ENCODE data around the gene HSDL2. TPM values are rescaled to one million over a fixed set of nuclear protein-coding genes. Genes with fewer than 3 reads are reported as not detected.

Gene HSDL2
- total RNA-seq, 3 donors from 2014 or later: 35.7 to 40.8 (median 38.1) TPM

DNA sequence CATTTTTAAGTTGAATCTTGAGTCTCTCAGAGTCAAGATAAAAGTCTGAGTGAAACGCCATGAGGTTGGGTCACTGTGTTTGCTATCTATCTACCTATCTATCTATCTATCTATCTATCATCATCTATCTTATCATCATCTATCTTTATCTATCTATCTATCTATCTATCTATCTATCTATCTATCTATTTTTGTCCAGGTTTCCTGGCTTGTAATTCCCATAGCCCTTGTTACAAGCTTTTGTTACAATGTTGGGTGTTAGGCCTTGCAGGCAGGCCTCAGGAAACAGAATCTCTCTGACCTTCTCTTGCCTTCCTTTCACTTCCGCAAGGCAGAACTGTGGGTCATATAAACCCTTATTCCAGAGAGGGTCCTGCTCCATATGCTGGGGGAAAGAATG lies 94.1 kb downstream of the HSDL2 start:
- TF ChIP-seq, protein P1, sequence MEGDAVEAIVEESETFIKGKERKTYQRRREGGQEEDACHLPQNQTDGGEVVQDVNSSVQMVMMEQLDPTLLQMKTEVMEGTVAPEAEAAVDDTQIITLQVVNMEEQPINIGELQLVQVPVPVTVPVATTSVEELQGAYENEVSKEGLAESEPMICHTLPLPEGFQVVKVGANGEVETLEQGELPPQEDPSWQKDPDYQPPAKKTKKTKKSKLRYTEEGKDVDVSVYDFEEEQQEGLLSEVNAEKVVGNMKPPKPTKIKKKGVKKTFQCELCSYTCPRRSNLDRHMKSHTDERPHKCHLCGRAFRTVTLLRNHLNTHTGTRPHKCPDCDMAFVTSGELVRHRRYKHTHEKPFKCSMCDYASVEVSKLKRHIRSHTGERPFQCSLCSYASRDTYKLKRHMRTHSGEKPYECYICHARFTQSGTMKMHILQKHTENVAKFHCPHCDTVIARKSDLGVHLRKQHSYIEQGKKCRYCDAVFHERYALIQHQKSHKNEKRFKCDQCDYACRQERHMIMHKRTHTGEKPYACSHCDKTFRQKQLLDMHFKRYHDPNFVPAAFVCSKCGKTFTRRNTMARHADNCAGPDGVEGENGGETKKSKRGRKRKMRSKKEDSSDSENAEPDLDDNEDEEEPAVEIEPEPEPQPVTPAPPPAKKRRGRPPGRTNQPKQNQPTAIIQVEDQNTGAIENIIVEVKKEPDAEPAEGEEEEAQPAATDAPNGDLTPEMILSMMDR (IDR thresholded peaks at IDR 0.05): no peak
- no peaks in the 10 kb centered on the region for H3K36me3 ChIP-seq (ENCODE audit: low read depth)
- H3K4me1 ChIP-seq (ENCODE audit: low read depth): no peaks in the 10 kb centered on the region
- DNase-seq (no peak), ATAC-seq (no peak)
- H3K9me3 ChIP-seq: peaks cover 6% of the 10 kb centered on the region
- intact Hi-C loops (cut with DNase I, micrococcal nuclease): no loop called here
- no peak overlapping the region for H3K4me3 ChIP-seq

DNA sequence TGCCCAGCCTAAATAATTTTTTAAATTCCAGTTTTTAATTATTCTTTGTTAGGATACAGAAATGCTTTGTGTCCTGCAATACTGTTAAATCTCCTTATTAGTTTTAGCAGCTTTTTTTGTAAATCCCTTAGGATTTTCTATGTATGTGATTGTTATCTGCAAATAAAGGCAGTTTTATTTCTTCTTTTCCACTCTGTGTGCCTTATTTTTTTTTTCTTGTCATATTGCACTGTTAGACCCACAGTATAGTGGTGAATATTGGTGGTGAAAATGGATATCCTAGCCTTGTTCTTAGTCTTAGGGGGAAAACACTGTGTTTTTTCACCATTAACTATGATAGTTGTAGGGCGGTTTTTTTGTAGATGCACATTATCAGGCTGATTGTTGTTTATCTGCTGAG lies 95.4 kb downstream of the HSDL2 start:
- ATAC-seq (no peak), DNase-seq (no peak)
- no peaks in the 10 kb centered on the region for H3K4me1 ChIP-seq (ENCODE audit: low read depth)
- peaks cover 6% of the 10 kb centered on the region for H3K9me3 ChIP-seq
- H3K36me3 ChIP-seq (ENCODE audit: low read depth): no peaks in the 10 kb centered on the region
- intact Hi-C loops (cut with DNase I, micrococcal nuclease): no loop called here
- TF ChIP-seq, protein P1 (IDR thresholded peaks at IDR 0.05): no peak
- H3K4me3 ChIP-seq: no peak overlapping the region

DNA sequence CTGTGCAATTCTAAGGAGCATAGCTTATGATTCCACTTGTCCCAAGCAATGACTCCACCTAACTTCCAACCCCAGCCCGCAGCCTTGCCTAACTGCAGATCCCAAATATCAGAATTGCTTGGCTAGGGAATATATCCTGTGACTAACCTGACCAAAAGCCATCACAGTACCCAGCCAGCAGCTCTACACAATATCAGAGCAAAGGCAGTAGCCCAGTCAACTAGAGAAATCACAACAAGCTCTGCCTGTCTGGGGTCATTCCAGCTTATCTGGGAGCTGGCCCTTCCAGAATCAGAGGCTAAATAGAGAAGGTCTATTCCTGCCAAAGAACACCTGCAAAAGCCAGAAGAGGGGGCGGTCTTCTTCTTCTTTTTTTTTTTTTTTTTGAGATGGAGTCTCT lies 97.4 kb downstream of the HSDL2 start:
- TF ChIP-seq, protein P1 (IDR thresholded peaks at IDR 0.05): no peak
- no peaks in the 10 kb centered on the region for H3K4me1 ChIP-seq (ENCODE audit: low read depth)
- DNase-seq (no peak), ATAC-seq (no peak)
- H3K9me3 ChIP-seq: peaks cover 6% of the 10 kb centered on the region
- H3K4me3 ChIP-seq: no peak overlapping the region
- H3K36me3 ChIP-seq (ENCODE audit: low read depth): no peaks in the 10 kb centered on the region
- intact Hi-C loops (cut with DNase I, micrococcal nuclease): no loop called here

DNA sequence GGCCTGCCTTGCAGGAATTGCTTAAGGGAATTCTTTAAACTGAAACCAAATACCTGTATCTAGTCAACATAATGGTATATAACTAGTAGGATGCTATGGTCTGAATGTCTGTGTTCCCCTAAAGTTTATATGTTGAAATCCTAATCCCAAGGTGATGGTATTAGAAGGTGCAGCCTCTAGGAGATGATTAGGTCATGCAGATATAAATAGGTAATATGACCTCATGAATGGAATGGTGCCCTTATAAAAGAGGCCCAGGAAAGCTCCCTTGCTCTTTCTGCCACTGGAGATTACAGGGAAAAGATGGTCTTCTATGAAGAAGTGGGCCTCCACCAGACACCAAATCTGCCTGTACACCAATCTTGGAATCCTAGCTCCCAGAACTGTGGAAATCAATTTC lies 99.3 kb downstream of the HSDL2 start:
- DNase-seq (no peak), ATAC-seq (no peak)
- Histone ChIP-seq H3K36me3 (ENCODE audit: low read depth) (no peaks in the 10 kb centered on the region), H3K4me3 (no peak overlapping the region), H3K4me1 (ENCODE audit: low read depth) (no peaks in the 10 kb centered on the region), H3K9me3 (peaks cover 6% of the 10 kb centered on the region)
- intact Hi-C loops (cut with DNase I, micrococcal nuclease): no loop called here
- TF ChIP-seq, protein P1 (IDR thresholded peaks at IDR 0.05): no peak

DNA sequence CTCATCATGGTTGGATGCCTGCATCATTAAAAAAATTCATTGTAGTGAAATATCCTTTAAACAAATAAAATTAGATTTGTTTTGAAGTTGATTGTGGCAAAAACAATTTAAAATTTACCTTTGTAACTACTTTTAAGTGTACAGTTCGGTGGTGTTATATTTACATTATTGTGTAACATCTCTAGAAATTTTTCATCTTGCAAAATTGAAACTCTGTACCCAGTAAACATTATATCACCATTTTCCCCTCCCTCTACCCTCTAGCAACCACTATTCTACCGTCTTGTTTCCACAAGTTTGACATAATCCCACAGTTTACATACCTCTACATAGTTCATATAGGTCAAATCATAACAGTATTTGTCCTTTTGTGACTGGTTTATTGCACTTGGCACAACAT lies 104.7 kb downstream of the HSDL2 start:
- DNase-seq (no peak), ATAC-seq (no peak)
- TF ChIP-seq, protein P1 (IDR thresholded peaks at IDR 0.05): no peak
- no peak overlapping the region for H3K4me3 ChIP-seq
- peaks cover 8% of the 10 kb centered on the region for H3K4me1 ChIP-seq (ENCODE audit: low read depth)
- H3K9me3 ChIP-seq: no peaks in the 10 kb centered on the region
- intact Hi-C loops (cut with DNase I, micrococcal nuclease): no loop called here
- H3K36me3 ChIP-seq (ENCODE audit: low read depth): no peaks in the 10 kb centered on the region

DNA sequence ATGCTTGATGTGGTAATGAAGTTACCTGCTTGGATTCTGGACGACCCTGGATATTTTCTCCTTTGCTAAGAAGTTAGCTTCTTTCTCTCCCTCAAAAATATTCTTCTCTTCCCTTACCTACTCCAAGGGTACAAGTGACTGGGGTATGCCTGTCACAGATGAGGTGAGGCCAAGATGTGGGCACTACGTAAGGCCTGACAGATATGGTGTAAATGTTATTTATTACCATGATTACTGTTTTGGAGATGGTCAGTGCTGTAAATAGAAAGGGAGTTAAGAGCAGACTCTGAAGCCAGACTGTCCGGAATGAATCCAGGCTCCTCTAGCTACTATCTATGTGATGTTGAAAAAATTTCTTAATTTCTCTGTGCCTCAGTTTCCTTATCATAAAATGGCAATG lies 105.7 kb downstream of the HSDL2 start:
- DNase-seq (no peak), ATAC-seq (no peak)
- Histone ChIP-seq H3K9me3 (no peaks in the 10 kb centered on the region), H3K4me1 (ENCODE audit: low read depth) (peaks cover 8% of the 10 kb centered on the region), H3K36me3 (ENCODE audit: low read depth) (no peaks in the 10 kb centered on the region), H3K4me3 (no peak overlapping the region)
- TF ChIP-seq, protein P1 (IDR thresholded peaks at IDR 0.05): no peak
- intact Hi-C loops (cut with DNase I, micrococcal nuclease): no loop called here
